HepG2 (cell line): ENCODE results near the gene SNX15. TPM values are rescaled to one million over a fixed set of nuclear protein-coding genes. Genes with fewer than 3 reads are reported as not detected.
A peak's percentile ranks its signal among the peaks of the same experiment; 100 is the strongest.

Source experiments
- CENPX ChIP-seq: sonication (generic); formaldehyde crosslinking; IDR thresholded peaks from 2 replicates; pipeline ENCODE4 v1.9.0; 2021; ENCODE audit warnings: mild to moderate bottlenecking, missing genetic modification reagents, moderate library complexity
- FOXO1 ChIP-seq: sonication (generic); formaldehyde crosslinking; IDR thresholded peaks from 2 replicates; pipeline ENCODE4 v1.4.0; 2020; ENCODE audit warnings: missing genetic modification reagents
- MED1 ChIP-seq: sonication (generic); formaldehyde crosslinking; IDR thresholded peaks from 2 replicates; pipeline ENCODE4 v1.4.0; 2020; ENCODE audit warnings: missing genetic modification reagents
- MED13 ChIP-seq: sonication (generic); formaldehyde crosslinking; IDR thresholded peaks from 2 replicates; pipeline ENCODE4 v1.5.0; 2020; ENCODE audit warnings: missing genetic modification reagents
- MTF2 ChIP-seq: sonication (generic); formaldehyde crosslinking; IDR thresholded peaks from 2 replicates; pipeline ENCODE4 v1.5.0; 2020; ENCODE audit warnings: missing genetic modification reagents, borderline replicate concordance
- NBN ChIP-seq: fragments of 450-650 bp; conservative IDR thresholded peaks from 2 replicates; pipeline ENCODE4 v1.6.1; 2017
- NFE2L2 ChIP-seq: fragments of 150-350 bp; IDR thresholded peaks from 2 replicates; pipeline ENCODE4 v1.6.1; 2014; ENCODE audit warnings: low read length
- PCBP2 ChIP-seq: fragments of 200-400 bp; formaldehyde crosslinking; optimal IDR thresholded peaks from 2 replicates; pipeline ENCODE3; 2018; ENCODE audit warnings: low read length, low read depth; ENCODE audit not compliant: poor library complexity, severe bottlenecking
- POLR2AphosphoS2 ChIP-seq: IDR thresholded peaks from 2 replicates; pipeline ENCODE4 v1.6.1; 2011; ENCODE audit warnings: low read depth, low read length, improper control_type of control experiment
- PTBP1 ChIP-seq: fragments of 200-400 bp; formaldehyde crosslinking; IDR thresholded peaks from 2 replicates; pipeline ENCODE4 v1.6.1; 2018; ENCODE audit warnings: low read length, low read depth; ENCODE audit not compliant: poor library complexity, severe bottlenecking
- RARA ChIP-seq: IDR thresholded peaks from 2 replicates; pipeline ENCODE4 v1.6.1; 2016; ENCODE audit warnings: missing genetic modification reagents, missing compliant biosample characterization
- SP140L ChIP-seq: sonication (generic); formaldehyde crosslinking; IDR thresholded peaks from 2 replicates; pipeline ENCODE4 v1.4.0; 2020; ENCODE audit warnings: missing genetic modification reagents, borderline replicate concordance
- TOE1 ChIP-seq: sonication (generic); formaldehyde crosslinking; IDR thresholded peaks from 2 replicates; pipeline ENCODE4 v1.4.0; 2020; ENCODE audit warnings: mild to moderate bottlenecking, missing genetic modification reagents
- ZC3H4 ChIP-seq: sonication (generic); formaldehyde crosslinking; IDR thresholded peaks from 2 replicates; pipeline ENCODE4 v1.4.0; 2020; ENCODE audit warnings: missing genetic modification reagents, borderline replicate concordance
- ZNF256 ChIP-seq: sonication (generic); formaldehyde crosslinking; conservative IDR thresholded peaks from 2 replicates; pipeline ENCODE4 v1.4.0; 2020; ENCODE audit warnings: missing genetic modification reagents
- ZNF326 ChIP-seq: sonication (generic); formaldehyde crosslinking; IDR thresholded peaks from 2 replicates; pipeline ENCODE4 v1.4.0; 2020; ENCODE audit warnings: missing genetic modification reagents, borderline replicate concordance
- ZNF543 ChIP-seq: sonication (generic); formaldehyde crosslinking; IDR thresholded peaks from 2 replicates; pipeline ENCODE4 v1.4.0; 2020; ENCODE audit warnings: mild to moderate bottlenecking, missing genetic modification reagents
- ZNF564 ChIP-seq: sonication (generic); formaldehyde crosslinking; IDR thresholded peaks from 2 replicates; pipeline ENCODE4 v1.8.1; 2023; ENCODE audit warnings: mild to moderate bottlenecking, missing genetic modification reagents
- ZNF614 ChIP-seq: IDR thresholded peaks from 2 replicates; pipeline ENCODE4 v1.6.1; 2018; ENCODE audit warnings: missing biosample characterization, missing genetic modification reagents, inconsistent platforms, borderline replicate concordance
- ZNF781 ChIP-seq: sonication (generic); formaldehyde crosslinking; IDR thresholded peaks from 2 replicates; pipeline ENCODE4 v1.5.1; 2020; ENCODE audit warnings: borderline replicate concordance, mild to moderate bottlenecking, missing genetic modification reagents; ENCODE audit errors: not compliant biosample characterization
- polyA plus RNA-seq, 8 experiments: library from polyadenylated mRNA; depleted of rRNA in 3 of 8; stranded (reverse) in 7 of 8; unstranded in 1 of 8; fragments of >200 nt; fragmentation: Illumina TruSeq in 4 of 8; extraction: Trizol in 4 of 8; gene quantifications; 2 replicates each; pipeline versions ENCODE4 v1.2.1 to v1.2.3, GENCODE V29; 2011 to 2016; ENCODE audit warnings: low read depth in 4 of 8, missing spikeins in 1 of 8, mixed read lengths in 1 of 8; ENCODE audit not compliant: insufficient read depth in 1 of 8
- total RNA-seq, 5 experiments: library from RNA; depleted of rRNA; stranded (reverse); fragments of >200 nt; fragmentation: Illumina TruSeq; extraction: Trizol; gene quantifications; 2 replicates each; pipeline ENCODE4 v1.2.3, GENCODE V29; 2016; ENCODE audit warnings: low read depth in 1 of 5
- TF ChIP-seq, protein P1 (sequence below): sonication (generic); formaldehyde crosslinking; IDR thresholded peaks from 2 replicates; pipeline ENCODE4 v1.8.0; 2023; ENCODE audit warnings: mild to moderate bottlenecking, missing genetic modification reagents
- TF ChIP-seq, protein P2 (sequence below): sonication (generic); formaldehyde crosslinking; IDR thresholded peaks from 2 replicates; pipeline ENCODE4 v1.5.0; 2020; ENCODE audit warnings: missing genetic modification reagents
- TF ChIP-seq, protein P3 (sequence below), 2 experiments: IDR thresholded peaks; 2 replicates each; pipeline ENCODE4 v1.6.1; 2011 to 2012; ENCODE audit warnings: low read length in 2 of 2, borderline replicate concordance in 1 of 2, low read depth in 1 of 2, mild to moderate bottlenecking in 1 of 2, moderate library complexity in 1 of 2
- TF ChIP-seq, protein P4 (sequence below): sonication (generic); formaldehyde crosslinking; IDR thresholded peaks from 2 replicates; pipeline ENCODE4 v1.4.0; 2020; ENCODE audit warnings: missing genetic modification reagents, borderline replicate concordance
- TF ChIP-seq, protein P5 (sequence below): sonication (generic); formaldehyde crosslinking; IDR thresholded peaks from 2 replicates; pipeline ENCODE4 v1.4.0; 2020; ENCODE audit warnings: mild to moderate bottlenecking, missing genetic modification reagents

SNX15 gene
- total and polyA plus RNA-seq, 2 of the 13 experiments (the other 11 are each of a cell fraction or from before 2014, with no cell fraction given): 19.1 to 22.6 TPM

DNA sequence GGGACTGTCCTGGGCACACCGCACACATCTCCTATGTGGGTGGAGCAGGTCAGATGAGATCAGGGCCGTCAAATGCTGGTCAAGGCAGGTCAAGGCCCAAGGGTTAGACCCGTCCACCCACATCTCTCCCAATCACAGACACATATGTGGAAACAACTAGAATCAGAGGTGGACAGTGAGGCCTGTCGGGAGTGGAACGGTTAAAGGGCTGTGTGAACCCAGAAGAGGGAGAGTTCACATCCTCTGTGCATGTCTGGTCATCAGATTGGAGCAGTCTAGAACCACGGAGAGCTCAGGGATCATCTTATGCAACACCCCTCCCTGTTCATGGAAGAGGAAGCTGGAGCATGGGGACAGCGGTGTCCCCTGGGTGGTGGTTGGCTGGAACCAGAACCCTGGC is 7.4 kb upstream of the SNX15 start (continued):
- TF ChIP-seq ZNF543 (no peak), ZNF614 (no peak), ZNF564 (no peak), CENPX (CRISPR knock-in tag) (no peak), MTF2 (CRISPR knock-in tag) (no peak), MED1 (CRISPR knock-in tag) (0 out of 2 replicates have a peak, but pooled peaks have one; percentile 28), NBN (no peak), FOXO1 (CRISPR knock-in tag) (no peak), RARA (CRISPR knock-in tag) (peak; percentile 75), MED13 (CRISPR knock-in tag) (no peak), ZC3H4 (no peak), SP140L (CRISPR knock-in tag) (no peak), ZNF326 (CRISPR knock-in tag) (no peak), ZNF256 (no peak), POLR2AphosphoS2 (no peak), TOE1 (CRISPR knock-in tag) (no peak), PCBP2 (no peak), NFE2L2 (no peak), ZNF781 (no peak), PTBP1 (no peak)
- TF ChIP-seq, protein P1, sequence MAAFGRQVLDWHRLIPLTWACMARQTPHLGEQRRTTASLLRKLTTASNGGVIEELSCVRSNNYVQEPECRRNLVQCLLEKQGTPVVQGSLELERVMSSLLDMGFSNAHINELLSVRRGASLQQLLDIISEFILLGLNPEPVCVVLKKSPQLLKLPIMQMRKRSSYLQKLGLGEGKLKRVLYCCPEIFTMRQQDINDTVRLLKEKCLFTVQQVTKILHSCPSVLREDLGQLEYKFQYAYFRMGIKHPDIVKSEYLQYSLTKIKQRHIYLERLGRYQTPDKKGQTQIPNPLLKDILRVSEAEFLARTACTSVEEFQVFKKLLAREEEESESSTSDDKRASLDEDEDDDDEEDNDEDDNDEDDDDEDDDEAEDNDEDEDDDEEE: no peak
- TF ChIP-seq, protein P2, sequence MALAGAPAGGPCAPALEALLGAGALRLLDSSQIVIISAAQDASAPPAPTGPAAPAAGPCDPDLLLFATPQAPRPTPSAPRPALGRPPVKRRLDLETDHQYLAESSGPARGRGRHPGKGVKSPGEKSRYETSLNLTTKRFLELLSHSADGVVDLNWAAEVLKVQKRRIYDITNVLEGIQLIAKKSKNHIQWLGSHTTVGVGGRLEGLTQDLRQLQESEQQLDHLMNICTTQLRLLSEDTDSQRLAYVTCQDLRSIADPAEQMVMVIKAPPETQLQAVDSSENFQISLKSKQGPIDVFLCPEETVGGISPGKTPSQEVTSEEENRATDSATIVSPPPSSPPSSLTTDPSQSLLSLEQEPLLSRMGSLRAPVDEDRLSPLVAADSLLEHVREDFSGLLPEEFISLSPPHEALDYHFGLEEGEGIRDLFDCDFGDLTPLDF: no peak
- TF ChIP-seq, protein P3, sequence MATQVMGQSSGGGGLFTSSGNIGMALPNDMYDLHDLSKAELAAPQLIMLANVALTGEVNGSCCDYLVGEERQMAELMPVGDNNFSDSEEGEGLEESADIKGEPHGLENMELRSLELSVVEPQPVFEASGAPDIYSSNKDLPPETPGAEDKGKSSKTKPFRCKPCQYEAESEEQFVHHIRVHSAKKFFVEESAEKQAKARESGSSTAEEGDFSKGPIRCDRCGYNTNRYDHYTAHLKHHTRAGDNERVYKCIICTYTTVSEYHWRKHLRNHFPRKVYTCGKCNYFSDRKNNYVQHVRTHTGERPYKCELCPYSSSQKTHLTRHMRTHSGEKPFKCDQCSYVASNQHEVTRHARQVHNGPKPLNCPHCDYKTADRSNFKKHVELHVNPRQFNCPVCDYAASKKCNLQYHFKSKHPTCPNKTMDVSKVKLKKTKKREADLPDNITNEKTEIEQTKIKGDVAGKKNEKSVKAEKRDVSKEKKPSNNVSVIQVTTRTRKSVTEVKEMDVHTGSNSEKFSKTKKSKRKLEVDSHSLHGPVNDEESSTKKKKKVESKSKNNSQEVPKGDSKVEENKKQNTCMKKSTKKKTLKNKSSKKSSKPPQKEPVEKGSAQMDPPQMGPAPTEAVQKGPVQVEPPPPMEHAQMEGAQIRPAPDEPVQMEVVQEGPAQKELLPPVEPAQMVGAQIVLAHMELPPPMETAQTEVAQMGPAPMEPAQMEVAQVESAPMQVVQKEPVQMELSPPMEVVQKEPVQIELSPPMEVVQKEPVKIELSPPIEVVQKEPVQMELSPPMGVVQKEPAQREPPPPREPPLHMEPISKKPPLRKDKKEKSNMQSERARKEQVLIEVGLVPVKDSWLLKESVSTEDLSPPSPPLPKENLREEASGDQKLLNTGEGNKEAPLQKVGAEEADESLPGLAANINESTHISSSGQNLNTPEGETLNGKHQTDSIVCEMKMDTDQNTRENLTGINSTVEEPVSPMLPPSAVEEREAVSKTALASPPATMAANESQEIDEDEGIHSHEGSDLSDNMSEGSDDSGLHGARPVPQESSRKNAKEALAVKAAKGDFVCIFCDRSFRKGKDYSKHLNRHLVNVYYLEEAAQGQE (IDR thresholded peaks at IDR 0.05; ENCODE audit: borderline replicate concordance in 1 of 2, low read depth in 1 of 2, low read length in 2 of 2): no peak
- TF ChIP-seq, protein P4, sequence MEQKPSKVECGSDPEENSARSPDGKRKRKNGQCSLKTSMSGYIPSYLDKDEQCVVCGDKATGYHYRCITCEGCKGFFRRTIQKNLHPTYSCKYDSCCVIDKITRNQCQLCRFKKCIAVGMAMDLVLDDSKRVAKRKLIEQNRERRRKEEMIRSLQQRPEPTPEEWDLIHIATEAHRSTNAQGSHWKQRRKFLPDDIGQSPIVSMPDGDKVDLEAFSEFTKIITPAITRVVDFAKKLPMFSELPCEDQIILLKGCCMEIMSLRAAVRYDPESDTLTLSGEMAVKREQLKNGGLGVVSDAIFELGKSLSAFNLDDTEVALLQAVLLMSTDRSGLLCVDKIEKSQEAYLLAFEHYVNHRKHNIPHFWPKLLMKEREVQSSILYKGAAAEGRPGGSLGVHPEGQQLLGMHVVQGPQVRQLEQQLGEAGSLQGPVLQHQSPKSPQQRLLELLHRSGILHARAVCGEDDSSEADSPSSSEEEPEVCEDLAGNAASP: peak; percentile 71; the same call in 1 of the 2 replicates
- TF ChIP-seq, protein P5, sequence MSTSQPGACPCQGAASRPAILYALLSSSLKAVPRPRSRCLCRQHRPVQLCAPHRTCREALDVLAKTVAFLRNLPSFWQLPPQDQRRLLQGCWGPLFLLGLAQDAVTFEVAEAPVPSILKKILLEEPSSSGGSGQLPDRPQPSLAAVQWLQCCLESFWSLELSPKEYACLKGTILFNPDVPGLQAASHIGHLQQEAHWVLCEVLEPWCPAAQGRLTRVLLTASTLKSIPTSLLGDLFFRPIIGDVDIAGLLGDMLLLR (CRISPR knock-in tag): no peak
